Fibroblast of skin of left biceps (primary cell): ENCODE measurements around the gene PRSS37.
"Not testable (repeated sequence)": the region's sequence is repeated elsewhere in the genome, so short reads cannot be mapped to it uniquely, and the experiment has no call there.

Experiments used
- DNase-seq, 2 experiments: peaks; one replicate each; pipeline ENCODE4 v3.0.0-alpha.2; 2013; ENCODE audit warnings: low read depth in 2 of 2

Gene PRSS37, protein sequence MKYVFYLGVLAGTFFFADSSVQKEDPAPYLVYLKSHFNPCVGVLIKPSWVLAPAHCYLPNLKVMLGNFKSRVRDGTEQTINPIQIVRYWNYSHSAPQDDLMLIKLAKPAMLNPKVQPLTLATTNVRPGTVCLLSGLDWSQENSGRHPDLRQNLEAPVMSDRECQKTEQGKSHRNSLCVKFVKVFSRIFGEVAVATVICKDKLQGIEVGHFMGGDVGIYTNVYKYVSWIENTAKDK

DNA sequence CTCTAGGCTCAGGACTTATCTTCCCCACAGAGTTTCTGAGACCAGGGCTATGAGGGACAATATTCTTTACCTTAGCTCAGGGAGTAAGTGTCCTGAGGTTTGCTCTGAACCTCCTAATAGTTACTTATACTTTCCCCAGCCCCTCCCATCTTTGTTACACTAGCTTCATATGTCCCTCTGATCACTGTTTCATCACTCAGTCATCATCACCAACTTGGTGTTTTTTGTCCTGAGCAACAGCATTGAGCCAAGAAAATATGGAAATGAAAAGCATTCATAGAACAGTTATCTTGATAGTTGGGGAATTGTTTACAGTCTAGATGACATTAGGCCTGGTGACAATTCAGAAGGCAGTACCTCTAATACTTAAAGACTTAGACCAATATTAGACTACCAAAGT lies at the start of gene PRSS37:
Gene PRSS37 (minus strand): TSS at position 101 of the 400 bp plus-strand sequence. CDS start 436 bp downstream, outside the sequence.
- no peak for DNase-seq

DNA sequence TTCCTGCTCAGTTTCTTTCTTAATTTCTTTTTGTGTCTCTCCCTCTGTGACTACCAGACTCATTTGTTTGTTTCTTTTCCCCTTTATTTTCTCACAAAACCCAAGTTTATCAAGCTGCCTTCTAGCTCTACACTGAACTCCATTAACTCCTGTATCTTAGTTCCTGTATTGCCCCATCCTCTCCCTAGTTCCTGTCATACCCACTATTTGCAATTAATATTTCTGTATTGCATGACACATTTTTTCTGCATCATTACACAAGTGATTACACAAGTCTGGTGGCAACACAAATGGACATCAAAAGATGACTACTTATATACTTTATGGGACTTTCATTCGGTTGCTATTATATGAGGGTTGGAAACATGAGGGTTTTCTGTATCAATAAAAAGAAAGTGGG lies 48.0 kb upstream of the PRSS37 start:
- DNase-seq = no peak

DNA sequence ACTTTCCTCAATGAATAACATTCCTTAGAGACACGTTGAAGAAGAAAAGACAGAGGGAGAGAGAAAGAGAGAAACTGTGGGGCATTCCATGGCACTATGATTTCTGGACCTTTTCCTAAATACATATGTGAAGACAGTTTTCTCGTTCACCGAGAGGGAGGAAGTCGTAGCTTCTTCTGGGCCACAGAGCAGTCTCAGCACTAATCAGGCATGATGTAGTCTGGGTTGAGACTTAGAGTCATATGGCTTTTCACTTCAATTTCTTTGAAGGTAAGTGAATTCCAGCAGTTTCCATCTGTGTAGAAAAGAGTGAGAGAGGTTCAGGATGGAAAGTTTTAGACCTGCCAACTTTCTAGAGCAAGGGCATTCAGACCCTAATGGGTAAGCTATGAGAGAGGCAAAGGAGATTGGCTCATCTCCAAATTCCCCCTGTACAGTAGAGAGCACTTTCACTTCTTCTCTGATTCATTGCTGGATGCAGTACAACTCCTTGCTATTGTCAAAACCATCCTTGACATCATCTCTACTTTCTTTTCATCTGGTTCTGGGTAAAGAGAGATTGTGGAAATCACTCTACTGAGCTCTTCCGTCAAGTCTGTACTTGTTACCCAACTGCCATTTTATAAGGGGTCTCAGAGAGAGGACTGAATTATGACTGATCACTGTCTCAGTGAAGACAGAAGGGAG lies 43.4 kb upstream of the PRSS37 start:
- no peak for DNase-seq

DNA sequence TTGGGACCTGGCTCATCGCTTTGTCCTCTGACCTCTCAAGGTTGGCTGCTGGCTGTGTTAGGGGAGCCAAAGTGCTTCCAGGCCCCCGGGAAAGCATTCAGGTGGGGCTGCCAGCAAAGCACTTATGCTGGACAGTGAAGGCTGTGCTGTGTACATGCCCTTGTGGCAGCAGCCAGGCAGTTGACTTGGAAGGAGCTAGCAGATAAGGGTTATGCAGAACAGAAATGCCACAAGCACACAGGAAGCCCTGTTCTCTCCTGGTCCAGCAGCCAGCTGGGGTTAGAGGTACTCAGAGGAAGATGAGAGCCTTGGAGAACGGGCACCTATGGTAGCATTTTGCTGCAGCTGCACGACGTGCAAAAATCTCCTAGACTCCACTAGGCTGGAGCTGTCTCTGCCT lies 39.7 kb upstream of the PRSS37 start:
- DNase-seq = no peak

DNA sequence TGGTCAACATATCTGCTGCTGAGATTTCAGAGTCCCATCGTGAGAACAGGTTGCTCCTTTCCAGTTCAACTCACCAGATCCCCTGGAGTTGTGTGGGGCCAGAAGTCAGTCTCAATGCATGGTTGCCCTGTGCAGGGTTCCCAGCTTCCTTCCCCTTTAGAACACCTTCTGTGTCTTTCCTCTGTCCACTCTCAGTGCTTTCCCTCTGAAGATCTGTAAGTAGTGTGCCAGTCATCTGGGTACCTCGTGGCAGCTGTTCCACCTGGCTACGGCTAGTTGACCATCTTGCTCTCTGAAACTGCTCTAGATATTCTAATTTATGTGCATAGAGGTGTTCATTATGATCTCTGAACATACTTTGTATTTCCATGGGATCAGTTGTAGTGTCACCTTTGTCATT lies 36.1 kb upstream of the PRSS37 start:
- DNase-seq = no peak

DNA sequence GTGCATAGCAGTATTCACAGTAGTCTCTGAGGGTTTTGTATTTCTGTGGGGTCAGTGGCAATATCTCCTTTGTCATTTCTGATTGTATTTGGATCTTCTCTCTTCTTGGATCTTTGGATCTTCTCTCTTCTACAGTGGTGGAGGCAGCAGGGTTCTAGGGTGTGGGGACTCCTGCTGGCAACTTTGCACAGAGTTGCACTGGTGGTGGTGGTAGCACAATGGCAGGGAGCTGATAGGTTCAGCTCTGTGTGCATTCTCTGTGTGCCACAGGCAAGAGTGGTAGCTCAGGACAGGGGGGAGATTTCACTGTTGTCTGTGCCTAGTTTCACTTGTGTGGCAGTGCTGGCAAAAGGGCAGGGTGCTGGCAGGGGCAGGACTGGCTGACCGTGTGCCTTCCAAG lies 35.1 kb upstream of the PRSS37 start:
- no peak for DNase-seq

DNA sequence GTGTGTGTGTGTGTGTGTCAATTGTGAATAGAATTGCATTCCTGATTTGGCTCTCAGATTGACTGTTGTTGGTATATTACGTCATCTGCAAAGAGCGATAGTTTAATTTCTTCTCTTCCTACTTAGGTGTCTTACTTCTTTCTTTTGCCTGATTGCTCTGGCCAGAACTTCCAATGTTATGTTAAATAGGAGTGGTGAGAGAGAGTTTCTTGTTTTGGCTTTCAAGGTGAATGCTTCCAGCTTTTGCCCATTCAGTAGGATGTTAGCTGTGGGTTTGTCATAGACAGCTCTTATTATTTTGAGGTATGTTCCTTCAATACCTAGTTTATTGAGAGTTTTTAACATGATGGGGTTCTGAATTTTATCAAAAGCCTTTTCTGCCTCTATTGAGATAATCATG lies 34.2 kb upstream of the PRSS37 start:
- no peak for DNase-seq

DNA sequence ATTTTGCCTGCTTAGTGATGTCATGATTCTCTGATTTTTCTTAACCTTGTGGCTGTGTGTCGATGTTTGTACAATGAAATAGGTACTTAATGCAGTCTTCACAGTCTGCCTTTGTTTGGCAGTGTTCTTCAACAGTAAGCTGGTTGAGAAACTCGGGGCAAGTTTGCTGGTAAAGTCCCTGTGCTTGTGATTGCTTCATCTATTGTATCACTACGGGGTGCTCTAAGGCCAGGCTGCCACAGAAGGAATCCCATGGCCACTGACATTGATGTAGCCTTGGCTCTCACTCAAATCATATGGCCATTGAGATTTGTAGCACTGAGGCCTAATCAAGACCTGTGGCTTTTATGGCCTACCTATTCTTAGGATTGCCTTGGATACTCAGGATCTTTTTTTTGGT lies 33.5 kb upstream of the PRSS37 start:
- no peak for DNase-seq

DNA sequence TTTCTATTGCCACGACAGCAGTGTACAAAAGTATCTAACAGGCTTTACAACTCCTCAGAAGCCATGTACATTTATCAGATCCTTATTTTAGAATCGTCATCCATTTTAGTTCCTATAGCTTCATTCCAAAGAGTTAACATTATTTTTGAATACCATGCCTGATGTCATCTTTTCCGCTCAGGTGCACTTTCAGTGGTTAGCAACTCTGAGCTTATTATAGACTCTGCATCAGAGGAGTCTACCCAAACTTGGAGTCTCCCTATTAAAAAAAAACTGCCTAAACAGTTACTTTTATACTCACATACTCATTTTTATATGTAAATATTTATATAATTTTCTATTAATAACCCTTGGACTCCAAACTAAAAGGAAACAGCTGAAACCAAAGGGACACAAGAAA lies 31.6 kb upstream of the PRSS37 start:
- DNase-seq = no peak

DNA sequence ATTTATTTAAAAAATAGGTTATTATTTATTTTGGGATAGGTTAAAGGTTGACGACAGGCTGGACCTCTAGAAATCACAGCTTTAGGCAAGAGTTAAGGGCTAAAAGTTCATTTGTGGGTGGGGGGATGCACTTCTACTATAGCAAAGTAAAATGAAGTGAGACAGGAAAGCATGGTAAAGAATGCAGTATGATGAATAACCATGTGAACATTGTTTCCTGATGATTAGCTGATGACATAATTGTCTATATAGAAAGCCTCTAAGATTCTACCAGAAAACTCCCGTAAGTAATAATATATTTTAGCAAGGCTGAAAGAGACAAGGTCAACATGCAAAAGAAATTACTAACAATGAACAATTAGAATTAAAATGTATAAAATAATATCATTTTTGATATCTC lies 25.7 kb upstream of the PRSS37 start:
- DNase-seq = no peak

DNA sequence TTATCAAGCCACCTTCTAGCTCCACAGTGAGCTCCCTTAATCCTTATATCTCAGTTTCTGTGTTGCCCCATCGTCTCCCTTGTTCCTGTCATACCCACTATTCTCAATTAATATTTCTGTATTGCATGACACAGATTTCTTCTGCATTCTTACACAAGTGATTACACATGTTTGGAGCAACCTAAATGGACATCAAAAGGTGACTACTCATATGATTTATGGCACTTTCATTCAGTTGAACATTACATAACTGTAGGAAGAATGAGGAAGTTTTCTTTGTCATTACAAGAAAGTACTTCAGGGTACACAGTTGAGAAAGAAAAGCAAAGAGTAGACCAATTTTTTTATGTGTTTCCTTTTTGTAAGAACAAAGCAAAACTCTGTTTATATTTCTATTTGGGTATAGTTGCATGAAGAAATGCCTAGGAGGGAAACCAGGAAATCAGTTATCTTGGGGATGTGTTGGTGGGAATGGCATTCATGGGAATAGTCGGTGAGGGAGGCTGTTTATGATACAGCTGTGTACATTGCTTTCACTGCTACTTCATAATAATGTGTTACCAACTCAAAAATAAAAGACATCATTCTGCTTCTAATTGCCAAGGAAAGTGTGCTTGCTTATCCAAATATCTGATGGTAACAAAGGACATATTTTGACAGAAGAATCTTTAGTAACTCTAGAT lies 23.6 kb upstream of the PRSS37 start:
- DNase-seq = no peak

DNA sequence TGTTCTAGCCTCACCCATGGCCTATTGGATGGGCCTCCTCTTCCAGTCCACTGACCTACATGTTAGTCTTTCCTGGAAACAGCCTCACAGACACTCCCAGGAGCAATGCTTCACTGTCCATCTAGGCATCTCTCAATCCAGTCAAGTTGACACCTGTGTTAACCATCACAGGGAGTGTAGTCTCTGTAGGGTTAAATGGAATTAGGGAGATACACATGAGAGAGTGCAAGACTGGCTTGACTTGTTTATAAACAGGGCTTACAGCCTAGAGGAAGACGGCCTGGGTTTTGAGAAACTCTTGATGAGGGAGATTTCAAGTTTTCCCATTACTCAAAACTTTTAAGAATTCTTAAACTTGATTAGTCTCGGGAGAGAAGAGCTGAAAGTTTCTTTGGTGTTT lies 18.9 kb upstream of the PRSS37 start:
- DNase-seq = no peak

DNA sequence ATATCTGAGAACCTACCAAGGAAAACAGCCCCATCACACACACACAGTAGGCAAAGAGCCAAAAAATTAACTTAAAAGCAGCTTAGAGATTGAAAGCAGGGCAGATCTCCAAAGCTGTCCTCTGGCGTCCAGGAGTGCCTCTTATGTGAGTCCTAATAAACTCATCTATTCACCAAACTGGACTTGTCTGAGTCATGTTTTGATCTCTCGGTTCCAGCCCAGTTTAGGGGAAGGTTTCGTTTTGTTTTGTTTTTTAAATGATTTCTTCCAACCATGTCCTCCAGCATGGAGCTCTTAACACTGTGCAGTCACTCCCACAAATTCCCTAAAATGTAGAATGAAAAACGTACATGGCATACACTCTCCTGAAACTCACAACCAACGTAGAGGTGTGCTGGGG lies 6.7 kb upstream of the PRSS37 start:
- no peak for DNase-seq

DNA sequence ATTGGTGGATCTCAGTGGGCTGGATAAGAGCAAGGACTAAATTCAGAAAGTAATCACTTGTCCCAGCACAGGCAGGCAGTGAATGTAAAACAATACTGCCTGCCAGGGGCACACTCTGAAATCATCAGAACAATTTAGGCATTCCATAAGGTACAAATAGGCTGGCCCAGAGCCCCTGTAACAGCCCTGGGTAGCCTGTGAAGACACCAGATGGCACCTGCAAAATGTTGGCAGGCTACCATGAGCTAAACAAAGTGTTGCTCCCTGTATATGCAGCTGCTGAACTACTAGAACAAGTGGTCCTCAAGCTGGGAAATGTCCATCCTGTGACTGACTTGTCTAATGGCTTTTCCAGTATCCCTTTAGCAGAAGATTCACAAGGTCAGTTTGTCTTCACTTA lies 3.0 kb upstream of the PRSS37 start:
- no peak for DNase-seq

DNA sequence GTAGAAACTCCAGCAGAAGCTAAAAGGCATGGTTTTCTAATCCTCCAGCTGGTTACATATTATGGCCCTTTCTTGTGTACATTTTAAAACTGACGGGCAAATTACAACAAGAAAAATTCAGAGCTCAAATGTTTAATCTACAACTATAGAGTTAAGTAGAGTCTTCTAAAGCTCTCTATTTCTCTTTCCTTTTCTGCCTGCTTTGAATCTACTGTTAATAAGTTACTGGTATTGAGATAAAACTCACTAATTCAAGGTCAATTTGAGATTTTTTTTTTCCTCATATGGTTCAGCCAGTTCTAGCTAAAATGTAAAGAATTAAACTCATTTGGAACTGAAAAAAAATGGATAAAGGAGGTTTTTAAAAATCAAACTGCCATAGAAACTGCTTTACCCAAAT lies 1.6 kb upstream of the PRSS37 start:
- no peak for DNase-seq

DNA sequence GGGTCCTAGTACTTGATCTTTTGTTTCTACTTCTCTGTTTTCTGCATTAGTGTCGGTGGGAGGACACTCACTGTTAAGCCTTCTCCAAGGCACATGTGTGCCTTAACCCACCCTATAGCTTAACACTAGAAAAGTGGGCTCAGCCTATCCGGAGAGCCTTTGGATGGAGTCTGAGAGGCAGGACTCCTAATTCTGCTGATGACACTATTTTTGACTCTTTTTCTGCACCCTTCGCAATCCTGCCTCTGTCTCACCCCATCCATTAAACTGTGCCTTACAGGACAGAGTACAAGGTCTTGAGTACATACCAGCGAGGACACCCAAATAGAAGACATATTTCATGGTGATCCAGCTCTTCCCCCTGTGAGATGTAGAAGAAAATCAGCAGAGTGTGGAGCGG lies 577 bp downstream of the PRSS37 start:
- no peak for DNase-seq

DNA sequence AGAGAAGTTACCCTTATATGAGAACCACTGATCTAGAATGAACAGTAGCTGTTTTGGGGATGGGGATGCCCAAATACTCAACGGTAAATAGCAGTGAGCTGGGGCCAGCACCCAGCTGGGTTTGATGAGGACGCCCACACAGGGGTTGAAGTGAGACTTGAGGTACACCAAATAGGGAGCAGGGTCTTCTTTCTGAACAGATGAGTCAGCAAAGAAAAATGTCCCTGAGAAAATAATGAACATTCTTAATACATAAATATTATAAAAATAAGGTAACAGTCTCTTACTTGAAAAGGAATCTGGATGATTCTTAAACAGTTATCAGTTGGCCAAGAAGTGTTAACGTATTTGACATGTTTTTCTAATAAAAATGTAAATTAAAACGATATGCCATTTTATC lies 2.0 kb downstream of the PRSS37 start:
- DNase-seq = no peak

DNA sequence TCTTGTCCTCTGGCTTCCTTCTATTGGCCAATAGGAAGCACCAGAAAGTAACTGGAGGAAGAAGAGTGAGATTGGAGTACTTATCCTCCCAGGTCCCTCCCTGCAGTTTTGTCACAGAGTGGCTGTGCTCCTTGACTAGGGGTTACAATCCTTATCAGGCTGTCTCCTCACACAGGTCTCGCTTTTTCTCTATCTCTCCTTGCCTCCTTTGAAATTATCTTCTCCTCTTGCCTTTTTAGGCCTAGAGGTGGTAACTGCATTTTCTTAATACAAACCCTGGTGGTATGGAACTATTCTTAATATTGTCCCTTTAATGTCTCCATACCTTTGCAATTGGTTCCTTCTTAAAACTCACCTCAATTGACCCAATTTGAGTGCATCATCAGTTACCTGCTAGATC lies 2.7 kb downstream of the PRSS37 start:
- DNase-seq = no peak

DNA sequence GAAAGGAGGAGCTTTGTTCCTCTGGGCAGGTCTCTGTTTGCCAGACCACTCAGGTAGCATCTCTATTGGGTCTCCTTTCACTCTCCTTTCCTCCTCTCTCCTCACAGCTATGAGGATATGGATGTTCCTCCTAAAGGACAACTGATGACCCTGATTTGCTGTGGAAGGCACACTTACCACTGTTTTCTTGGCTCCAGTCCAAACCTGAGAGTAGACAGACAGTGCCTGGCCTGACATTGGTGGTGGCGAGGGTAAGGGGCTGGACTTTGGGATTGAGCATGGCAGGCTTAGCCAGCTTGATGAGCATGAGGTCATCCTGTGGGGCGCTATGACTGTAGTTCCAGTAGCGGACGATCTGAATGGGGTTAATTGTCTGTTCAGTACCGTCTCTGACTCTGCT lies 3.6 kb downstream of the PRSS37 start:
- DNase-seq = no peak

DNA sequence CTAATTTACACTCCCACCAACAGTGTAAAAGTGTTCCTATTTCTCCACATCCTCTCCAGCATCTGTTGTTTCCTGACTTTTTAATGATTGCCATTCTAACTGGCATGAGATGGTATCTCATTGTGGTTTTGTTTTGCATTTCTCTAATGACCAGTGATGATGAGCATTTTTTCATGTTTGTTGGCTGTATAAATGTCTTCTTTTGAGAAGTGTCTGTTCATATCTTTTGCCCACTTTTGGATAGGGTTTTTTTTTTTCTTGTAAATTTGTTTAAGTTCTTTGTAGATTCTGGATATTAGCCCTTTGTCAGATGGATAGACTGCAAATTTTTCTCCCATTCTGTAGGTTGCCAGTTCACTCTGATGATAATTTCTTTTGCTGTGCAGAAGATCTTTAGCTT lies 18.9 kb downstream of the PRSS37 start:
- not testable (repeated sequence) for DNase-seq

DNA sequence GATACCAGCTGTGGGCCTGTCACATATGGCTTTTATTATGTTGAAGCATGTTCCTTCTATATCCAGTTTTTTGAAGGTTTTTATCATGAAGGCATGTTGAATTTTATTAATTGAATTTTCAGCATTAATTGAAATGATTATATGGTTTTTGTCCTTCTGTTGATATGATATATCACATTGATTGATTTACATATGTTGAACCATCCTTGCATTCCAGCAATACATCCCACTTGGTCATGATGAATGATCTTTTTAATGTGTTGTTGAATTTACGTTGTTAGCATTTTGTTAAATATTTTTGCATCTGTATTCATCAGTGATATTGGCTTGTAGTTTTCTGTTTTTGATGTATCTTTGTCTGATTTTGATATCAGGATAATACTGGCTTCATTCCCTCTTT lies 21.2 kb downstream of the PRSS37 start:
- no peak for DNase-seq

DNA sequence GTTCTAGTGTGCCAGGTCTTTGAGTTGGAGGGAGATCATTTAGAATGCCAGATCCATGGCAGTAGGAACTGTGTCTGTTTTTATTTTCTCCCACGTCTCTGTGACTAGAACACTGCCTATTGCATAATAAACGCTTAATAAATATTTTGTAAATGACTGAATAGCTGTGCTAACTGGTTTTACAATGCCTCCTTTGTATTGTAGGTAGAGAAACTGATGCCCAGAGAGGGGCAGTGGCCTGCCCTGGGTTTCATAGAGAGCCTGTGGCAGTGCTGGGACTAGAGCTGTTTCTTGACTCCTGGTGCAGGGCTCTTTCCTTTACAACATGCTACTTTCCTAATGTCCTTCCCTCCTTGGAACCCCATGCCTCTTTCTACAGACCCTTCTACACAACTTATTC lies 48.8 kb downstream of the PRSS37 start:
- no peak for DNase-seq

DNA sequence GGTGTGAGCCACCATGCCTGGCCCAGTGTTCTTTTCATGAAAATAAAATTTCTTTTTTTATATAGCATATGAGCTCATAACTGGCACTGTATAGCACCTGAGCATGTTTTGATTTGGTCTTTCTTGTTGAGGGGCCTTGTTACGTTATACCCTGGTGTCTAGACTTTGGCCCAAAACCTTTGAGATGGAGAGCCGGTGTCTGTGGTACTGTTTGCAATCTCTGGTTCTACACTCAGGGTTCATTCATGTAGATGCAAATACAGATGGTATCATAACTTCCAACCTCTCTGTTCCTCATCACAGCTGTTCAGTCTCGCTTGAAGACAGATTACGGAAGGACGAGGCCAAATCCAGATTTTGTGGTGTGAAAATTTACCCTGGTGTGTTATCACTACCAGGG lies 51.4 kb downstream of the PRSS37 start, which contains the start of gene TAS2R5:
Gene TAS2R5 (plus strand): TSS at position 301 of the 400 bp plus-strand sequence. CDS start 145 bp downstream, outside the sequence.
- no peak for DNase-seq
